Raji (cell line): Measurements from ENCODE around the gene MGRN1.

Experiments used
- POLR2A ChIP-seq: IDR thresholded peaks from 2 replicates; pipeline ENCODE4 v1.6.1; 2011; ENCODE audit warnings: low read depth, low read length, control low read depth; ENCODE audit not compliant: insufficient read depth

Gene MGRN1

GRCh38 chr16:4680673-4681470 lies 56.2 kb downstream of the MGRN1 start:
- no peak for TF ChIP-seq POLR2A

DNA sequence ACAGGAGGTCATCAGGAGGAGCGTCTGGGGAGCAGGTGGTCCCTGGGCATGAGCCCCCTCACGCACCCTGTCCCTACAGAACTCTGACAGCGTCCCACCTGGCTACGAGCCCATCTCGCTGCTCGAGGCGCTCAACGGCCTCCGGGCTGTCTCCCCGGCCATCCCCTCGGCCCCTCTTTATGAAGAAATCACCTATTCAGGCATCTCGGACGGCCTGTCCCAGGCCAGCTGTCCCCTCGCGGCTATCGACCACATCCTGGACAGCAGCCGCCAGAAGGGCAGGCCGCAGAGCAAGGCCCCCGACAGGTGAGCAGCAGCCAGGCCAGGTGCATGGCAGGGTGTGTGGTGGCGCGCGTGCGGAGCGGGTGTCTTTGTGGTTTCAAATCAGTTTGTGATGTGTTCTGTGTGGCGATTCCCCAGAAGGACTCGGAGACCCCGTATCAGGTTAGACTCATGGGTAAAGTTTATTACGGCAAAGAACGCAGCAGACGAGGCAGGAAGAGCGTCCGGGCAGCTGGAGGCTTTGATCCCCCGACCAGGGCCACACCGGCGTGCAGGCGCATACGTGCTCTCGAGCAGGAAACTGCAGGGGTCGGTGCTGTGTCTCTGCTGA lies 57.0 kb downstream of the MGRN1 start:
- no peak for TF ChIP-seq POLR2A

DNA sequence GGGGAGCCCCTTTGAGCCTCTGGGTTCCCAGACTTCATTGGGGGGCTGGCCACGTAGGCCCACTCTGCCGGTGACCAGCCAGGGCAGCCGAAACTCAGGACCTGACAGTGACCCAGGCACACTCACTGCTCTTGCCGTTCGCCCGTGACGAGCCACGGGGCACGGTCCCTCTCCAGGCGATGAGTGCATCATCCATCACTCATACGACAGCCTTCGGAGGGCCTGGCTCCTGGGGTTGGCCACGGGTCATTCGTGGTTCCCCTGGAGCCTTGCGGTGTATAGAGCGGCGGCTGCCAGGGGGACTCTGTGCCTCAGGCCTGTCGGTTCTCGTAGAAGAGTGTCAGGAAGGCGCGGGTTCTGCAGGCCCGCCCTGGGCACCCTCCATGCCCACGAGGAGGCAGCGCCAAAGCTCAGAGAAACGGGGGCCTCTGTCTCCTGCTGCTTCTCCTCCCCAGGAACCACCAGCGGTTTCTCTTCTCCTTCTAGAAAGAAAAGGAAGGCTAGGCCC lies 57.5 kb downstream of the MGRN1 start:
- TF ChIP-seq POLR2A: no peak

- TF ChIP-seq POLR2A: no peak
These were observed 58.1 kb downstream of the MGRN1 start for GRCh38 chr16:4682616-4683254.

GRCh38 chr16:4683255-4684057 lies 58.8 kb downstream of the MGRN1 start:
- TF ChIP-seq POLR2A: no peak

GRCh38 chr16:4684058-4684715 lies 59.6 kb downstream of the MGRN1 start:
- no peak for TF ChIP-seq POLR2A

DNA sequence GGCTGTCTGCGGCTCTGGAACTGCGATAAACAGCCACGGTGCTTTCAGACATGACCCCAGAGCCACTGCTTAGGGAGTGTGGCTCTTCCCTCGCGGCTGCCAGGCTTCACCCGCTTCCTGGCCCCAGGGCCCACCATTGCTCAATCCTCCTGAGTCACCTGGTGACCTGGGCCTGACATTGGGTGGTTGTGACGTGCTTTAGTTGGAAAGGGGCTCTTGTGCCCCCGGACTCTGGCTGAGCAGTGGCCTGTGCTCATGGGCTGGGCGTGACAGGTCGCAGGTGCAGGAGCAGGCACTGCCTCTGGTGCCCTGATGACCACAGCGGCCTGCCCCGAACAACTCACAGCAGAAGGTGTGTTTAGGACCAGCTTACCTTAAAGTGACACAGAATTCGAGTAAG lies 60.1 kb downstream of the MGRN1 start:
- no peak for TF ChIP-seq POLR2A

DNA sequence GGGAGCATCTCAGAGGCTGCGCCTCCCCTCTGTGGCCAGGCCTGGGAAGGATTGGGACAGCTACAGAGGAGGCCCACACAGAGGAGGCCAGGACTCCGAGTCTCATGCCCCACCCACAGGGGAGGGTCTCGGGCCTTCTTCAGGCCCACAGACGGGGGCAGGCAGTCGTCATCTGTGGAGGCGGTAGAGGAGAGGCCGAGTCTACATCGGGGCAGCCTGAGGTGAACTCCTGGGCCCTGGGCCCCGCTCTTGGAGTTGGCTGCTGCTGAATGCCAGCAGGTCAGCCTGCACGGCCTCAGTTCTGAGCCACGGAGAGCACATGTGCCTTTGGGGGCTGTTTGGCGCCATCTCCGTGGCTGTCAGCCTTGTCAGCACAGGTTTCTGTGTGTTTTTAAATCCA lies 60.7 kb downstream of the MGRN1 start:
- TF ChIP-seq POLR2A: no peak

GRCh38 chr16:4685776-4686496 lies 61.3 kb downstream of the MGRN1 start:
- TF ChIP-seq POLR2A: no peak

GRCh38 chr16:4686497-4687210 lies 62.0 kb downstream of the MGRN1 start:
- TF ChIP-seq POLR2A: no peak

GRCh38 chr16:4687416-4687815 lies 62.8 kb downstream of the MGRN1 start:
- no peak for TF ChIP-seq POLR2A

GRCh38 chr16:4687946-4688673 lies 63.5 kb downstream of the MGRN1 start:
- TF ChIP-seq POLR2A: no peak

DNA sequence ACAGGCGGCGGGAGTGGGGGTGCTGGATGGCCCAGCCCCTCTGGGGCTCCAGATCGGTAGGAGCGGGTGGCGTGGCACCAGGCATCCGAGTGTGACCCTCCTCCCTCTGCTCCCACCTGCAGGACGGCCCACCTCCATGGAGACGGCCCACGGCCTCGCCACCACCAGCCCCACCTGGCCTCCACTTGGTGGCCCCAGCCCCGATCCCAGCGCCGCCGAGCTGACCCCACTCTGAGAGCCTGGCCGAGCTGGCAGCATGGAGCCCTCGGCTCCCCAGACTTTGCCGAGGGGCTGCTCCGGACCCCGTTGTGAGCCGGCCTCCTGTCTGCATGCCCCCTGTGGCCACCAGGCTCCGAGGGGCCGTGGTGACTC lies 64.0 kb downstream of the MGRN1 start:
- TF ChIP-seq POLR2A: no peak

DNA sequence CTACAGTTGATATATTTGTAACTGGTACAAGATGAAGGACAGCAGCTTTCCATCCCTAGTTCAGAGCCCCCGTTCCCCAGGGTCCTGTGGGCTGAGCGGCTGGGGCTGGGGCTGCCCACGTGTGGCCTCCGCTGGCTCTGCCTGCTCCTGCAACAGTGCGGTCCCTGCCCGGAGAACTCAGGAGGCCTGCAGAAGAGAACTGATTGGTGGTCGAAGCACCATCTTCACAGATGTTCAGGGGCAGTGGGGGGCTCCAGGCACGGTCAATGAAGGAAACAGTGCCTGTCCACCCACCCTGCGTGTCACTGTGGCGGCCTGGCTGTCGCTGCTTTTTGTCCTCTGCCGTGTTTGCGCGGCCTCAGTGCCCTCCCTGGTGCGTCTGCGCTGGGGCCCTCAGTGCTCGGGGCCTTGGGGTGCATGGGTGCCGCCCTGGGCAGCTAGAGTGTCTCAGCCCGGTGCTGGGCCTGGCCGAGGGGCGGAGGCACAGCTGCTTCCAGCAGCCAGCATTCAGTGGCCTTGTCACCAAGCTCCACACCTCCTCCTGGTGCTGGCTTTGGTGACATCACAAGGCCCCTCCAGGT lies 64.6 kb downstream of the MGRN1 start:
- TF ChIP-seq POLR2A: no peak
